Measurements from ENCODE around the gene NMT1.

NMT1 gene

DNA sequence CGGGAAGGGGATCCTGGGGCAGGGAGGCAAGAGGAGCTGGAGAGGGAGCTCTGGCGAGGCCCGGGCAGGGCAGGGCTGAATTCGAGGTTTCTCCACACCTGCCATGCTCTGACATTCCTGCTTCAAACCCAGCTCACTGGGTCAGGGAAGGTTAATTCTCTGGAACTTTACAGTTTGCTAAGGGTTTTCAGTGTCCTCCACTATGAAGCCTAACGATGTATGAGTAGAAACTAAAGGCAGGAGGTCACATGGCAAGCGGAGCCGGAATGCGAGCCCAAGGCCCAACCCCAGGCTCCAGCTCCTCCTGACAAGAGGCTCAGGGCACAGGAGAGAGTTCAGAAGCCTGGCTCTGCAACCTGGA lies 38.8 kb upstream of the NMT1 start:
- H3K27ac ChIP-seq (ENCODE audit: extremely low read depth, low read depth, low read length), result no peak overlapping the region

DNA sequence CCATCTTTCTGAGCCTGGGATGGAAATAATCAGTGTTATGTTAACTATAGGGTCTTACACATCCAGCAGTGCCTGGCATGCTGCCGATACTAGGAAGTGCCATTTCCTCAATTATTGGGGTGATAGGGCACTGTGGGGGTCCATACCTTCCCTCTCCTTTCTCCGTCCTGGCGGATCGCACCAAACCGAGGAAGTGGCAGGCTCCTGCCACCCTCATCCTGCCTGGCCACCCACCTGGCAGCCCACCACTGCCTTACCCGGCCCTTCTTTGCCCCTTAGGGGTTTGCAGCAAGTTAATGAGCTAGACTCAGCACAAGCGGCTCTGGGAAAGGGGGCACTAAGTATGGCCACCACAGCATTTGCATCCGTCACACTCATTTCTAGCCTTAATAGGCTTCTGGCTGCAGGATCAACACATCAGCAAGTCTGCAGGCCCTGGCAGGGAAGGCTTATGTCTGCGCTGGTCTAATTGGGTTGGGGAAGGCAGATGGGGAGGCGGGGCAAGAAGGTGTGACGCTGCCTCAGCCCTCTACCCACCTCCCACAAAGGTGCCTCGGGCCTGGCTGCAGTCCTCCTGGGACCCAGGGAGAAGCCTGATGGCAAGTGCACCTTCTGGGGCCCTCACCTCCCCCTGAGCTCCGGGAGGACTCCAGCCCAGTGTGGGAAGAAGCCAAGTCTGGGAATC lies 38.3 kb upstream of the NMT1 start:
- Histone ChIP-seq H3K36me3 (ENCODE audit: control insufficient read depth in 2 of 2, insufficient read depth in 1 of 2, low read length in 2 of 2) (peaks cover 3 to 42% of the 10 kb centered on the region in 2 experiments; a peak in 2 of 3 replicates), H3K9me3 (ENCODE audit: control insufficient read depth, insufficient read depth, low read depth, low read length) (no peaks in the 10 kb centered on the region), H3K27ac (ENCODE audit: extremely low read depth, low read depth, low read length) (no peak overlapping the region), H3K4me1 (ENCODE audit: control insufficient read depth, insufficient read depth, low read length) (peaks cover 3% of the 10 kb centered on the region; the same call in 1 of the 2 replicates), H3K4me3 (ENCODE audit: low read depth, low read length) (no peak overlapping the region)
- TF ChIP-seq ZNF600 (tag by site-specific recombination; IDR thresholded peaks at IDR 0.05) (peak; percentile 70), GLIS1 (tag by site-specific recombination; IDR thresholded peaks at IDR 0.05) (peak; percentile 69), ZNF311 (tag by site-specific recombination; IDR thresholded peaks at IDR 0.05; ENCODE audit: borderline replicate concordance) (no peak), YY1 (tag by site-specific recombination; IDR thresholded peaks at IDR 0.05) (no peak)
- CTCF ChIA-PET, result interaction anchor here (0.5 to 8.7 kb wide), 61 partner anchors 9 to 979 kb away, joined by 3 to 296 read pairs (median 4); partner anchors contain the start of genes C1QL1, EFTUD2, GFAP and KIF18B
- POLR2A ChIA-PET, result interaction anchor here (0.9 to 1.0 kb wide), 2 partner anchors 15 to 247 kb away, joined by 3 read pairs; no protein-coding TSS in a partner anchor

More for the DNA sequence above, 38.8 kb upstream of the NMT1 start:
- peaks cover 3% of the 10 kb centered on the region; the same call in 1 of the 2 replicates for H3K4me1 ChIP-seq (ENCODE audit: control insufficient read depth, insufficient read depth, low read length)
- H3K36me3 ChIP-seq (ENCODE audit: control insufficient read depth in 2 of 2, insufficient read depth in 1 of 2, low read length in 2 of 2), result peaks cover 0 to 38% of the 10 kb centered on the region in 2 experiments; a peak in 2 of 3 replicates
- no peak overlapping the region for H3K4me3 ChIP-seq (ENCODE audit: low read depth, low read length)
- CTCF ChIA-PET, result interaction anchor here (0.5 to 8.7 kb wide), 61 partner anchors 9 to 978 kb away, joined by 3 to 296 read pairs (median 4); partner anchors contain the start of genes C1QL1, EFTUD2, GFAP and KIF18B
- POLR2A ChIA-PET, result interaction anchor here (0.9 to 1.0 kb wide), 2 partner anchors 16 to 247 kb away, joined by 3 read pairs; no protein-coding TSS in a partner anchor
- H3K9me3 ChIP-seq (ENCODE audit: control insufficient read depth, insufficient read depth, low read depth, low read length), result no peaks in the 10 kb centered on the region
- TF ChIP-seq REPIN1 (tag by site-specific recombination; IDR thresholded peaks at IDR 0.05; ENCODE audit: low read depth) (no peak), ZNF664 (tag by site-specific recombination; IDR thresholded peaks at IDR 0.05) (no peak)
- TF ChIP-seq, protein P1, sequence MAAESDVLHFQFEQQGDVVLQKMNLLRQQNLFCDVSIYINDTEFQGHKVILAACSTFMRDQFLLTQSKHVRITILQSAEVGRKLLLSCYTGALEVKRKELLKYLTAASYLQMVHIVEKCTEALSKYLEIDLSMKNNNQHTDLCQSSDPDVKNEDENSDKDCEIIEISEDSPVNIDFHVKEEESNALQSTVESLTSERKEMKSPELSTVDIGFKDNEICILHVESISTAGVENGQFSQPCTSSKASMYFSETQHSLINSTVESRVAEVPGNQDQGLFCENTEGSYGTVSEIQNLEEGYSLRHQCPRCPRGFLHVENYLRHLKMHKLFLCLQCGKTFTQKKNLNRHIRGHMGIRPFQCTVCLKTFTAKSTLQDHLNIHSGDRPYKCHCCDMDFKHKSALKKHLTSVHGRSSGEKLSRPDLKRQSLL (tag by site-specific recombination; IDR thresholded peaks at IDR 0.05), result peak; percentile 80

DNA sequence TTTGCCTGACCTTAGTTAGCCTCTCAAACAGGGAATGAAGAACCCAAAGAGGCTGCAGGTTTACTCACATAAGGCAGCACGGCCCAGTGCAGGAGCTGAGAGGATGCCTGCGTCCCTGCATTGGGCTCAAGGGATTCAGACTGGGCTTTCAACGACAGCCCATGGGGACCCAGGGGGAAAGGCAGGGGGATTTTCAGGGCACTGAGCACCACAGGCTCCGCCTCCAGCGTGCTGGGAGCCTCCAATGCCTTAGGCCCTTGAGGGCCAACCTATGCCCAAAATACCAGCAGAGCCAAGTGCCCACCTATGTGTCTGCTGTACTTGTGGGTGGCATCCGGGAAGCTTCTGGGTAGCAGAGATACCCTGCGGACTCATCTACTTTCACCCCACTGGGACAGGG lies 32.0 kb upstream of the NMT1 start:
- ChIA-PET POLR2A (no interaction called here), CTCF (interaction anchor here (1.3 to 1.4 kb wide), 2 partner anchors 9 to 69 kb away, joined by 3 to 4 read pairs; no protein-coding TSS in a partner anchor)
- Histone ChIP-seq H3K36me3 (ENCODE audit: control insufficient read depth in 2 of 2, insufficient read depth in 1 of 2, low read length in 2 of 2) (peaks cover 22 to 79% of the 10 kb centered on the region in 2 experiments; a peak in 2 of 3 replicates), H3K9me3 (ENCODE audit: control insufficient read depth, insufficient read depth, low read depth, low read length) (no peaks in the 10 kb centered on the region), H3K4me3 (ENCODE audit: low read depth, low read length) (no peak overlapping the region), H3K27ac (ENCODE audit: extremely low read depth, low read depth, low read length) (no peak overlapping the region), H3K4me1 (ENCODE audit: control insufficient read depth, insufficient read depth, low read length) (no peaks in the 10 kb centered on the region)
- TF ChIP-seq ZNF623 (tag by site-specific recombination; IDR thresholded peaks at IDR 0.05) (no peak), SCRT2 (tag by site-specific recombination; IDR thresholded peaks at IDR 0.05) (no peak), ZNF629 (tag by site-specific recombination; IDR thresholded peaks at IDR 0.05) (no peak), ZNF660 (tag by site-specific recombination; IDR thresholded peaks at IDR 0.05) (no peak), ZNF521 (tag by site-specific recombination; IDR thresholded peaks at IDR 0.05) (no peak), ZNF558 (tag by site-specific recombination; IDR thresholded peaks at IDR 0.05) (no peak), ZNF133 (tag by site-specific recombination; IDR thresholded peaks at IDR 0.05) (no peak), GLI2 (tag by site-specific recombination; IDR thresholded peaks at IDR 0.05; ENCODE audit: borderline replicate concordance, low read depth) (no peak), ZNF514 (tag by site-specific recombination; IDR thresholded peaks at IDR 0.05) (no peak), OSR2 (tag by site-specific recombination; IDR thresholded peaks at IDR 0.05) (no peak), KLF16 (tag by site-specific recombination; IDR thresholded peaks at IDR 0.05) (no peak), ZNF433 (tag by site-specific recombination; IDR thresholded peaks at IDR 0.05; ENCODE audit: low read depth) (no peak), KLF1 (tag by site-specific recombination; IDR thresholded peaks at IDR 0.05) (no peak), ZFP37 (tag by site-specific recombination; IDR thresholded peaks at IDR 0.05) (no peak), ZNF830 (tag by site-specific recombination; IDR thresholded peaks at IDR 0.05; ENCODE audit: low read depth) (no peak), ZNF132 (tag by site-specific recombination; IDR thresholded peaks at IDR 0.05; ENCODE audit: borderline replicate concordance) (no peak), ZNF354C (tag by site-specific recombination; IDR thresholded peaks at IDR 0.05; ENCODE audit: borderline replicate concordance, low read depth) (no peak), ZSCAN23 (tag by site-specific recombination; IDR thresholded peaks at IDR 0.05) (no peak), BCL11B (tag by site-specific recombination; IDR thresholded peaks at IDR 0.05; ENCODE audit: low read depth) (no peak), TCF7L2 (IDR thresholded peaks at IDR 0.05; ENCODE audit: borderline replicate concordance, low read depth, low read length) (no peak)

All from HEK293 (cell line).